8988T (cell line): ENCODE data around the gene VPS37C.

Experiments used
- DNase-seq: peaks from one replicate; pipeline ENCODE4 v3.0.0; 2011

Gene VPS37C

GRCh38 chr11:61092280-61092766 lies 68.9 kb downstream of the VPS37C start:
- DNase-seq: no peak

- no peak for DNase-seq
Measured at GRCh38 chr11:61091373-61092279, 69.6 kb downstream of the VPS37C start.

- DNase-seq: no peak
Measured at GRCh38 chr11:61090982-61091372, 70.2 kb downstream of the VPS37C start.

GRCh38 chr11:61090521-61090920 lies 70.7 kb downstream of the VPS37C start:
- DNase-seq: no peak

- no peak for DNase-seq
Measured at GRCh38 chr11:61089806-61090491, 71.3 kb downstream of the VPS37C start.

- no peak for DNase-seq
Measured at GRCh38 chr11:61087426-61088119, 73.7 kb downstream of the VPS37C start.

GRCh38 chr11:61083601-61084147 lies 77.6 kb downstream of the VPS37C start:
- no peak for DNase-seq

- no peak for DNase-seq
Measured at GRCh38 chr11:61082931-61083531, 78.2 kb downstream of the VPS37C start.

GRCh38 chr11:61082062-61082870 lies 79.0 kb downstream of the VPS37C start:
- no peak for DNase-seq

- no peak for DNase-seq
Measured at GRCh38 chr11:61080986-61081590, 80.1 kb downstream of the VPS37C start.

GRCh38 chr11:61080526-61080925 lies 80.7 kb downstream of the VPS37C start:
- DNase-seq: no peak
